Calu3 (cell line): Measurements from ENCODE around the gene TTC33. TPM values are rescaled to one million over a fixed set of nuclear protein-coding genes. Genes with fewer than 3 reads are reported as not detected.

Experiments
- BruUV-seq: library from RNA; stranded (reverse); fragments of 400-500 nt; replicated peaks from 2 replicates; lab custom pipeline; 2021; lab: Mats Ljungman, UMichigan
- CTCF ChIA-PET: fragments of 300-600 bp; sonication (Branson Sonifier 250); formaldehyde crosslinking; loops from one replicate; lab custom pipeline; 2022; ENCODE audit warnings: antibody characterized with exemption; lab: Charles Lee
- DNase-seq: peaks from one replicate; pipeline ENCODE4 v3.0.0; 2022
- H3K27ac Mint-ChIP-seq: one replicate; pipeline ENCODE4 v1.8.0; 2022; ENCODE audit warnings: mixed read lengths; ENCODE audit not compliant: unreplicated experiment
- H3K27me3 Mint-ChIP-seq: one replicate; pipeline ENCODE4 v1.8.0; 2022; ENCODE audit warnings: mixed read lengths; ENCODE audit not compliant: unreplicated experiment
- H3K36me3 Mint-ChIP-seq: one replicate; pipeline ENCODE4 v1.8.0; 2022; ENCODE audit warnings: mild to moderate bottlenecking, moderate library complexity, mixed read lengths; ENCODE audit not compliant: insufficient read depth, unreplicated experiment
- H3K4me1 Mint-ChIP-seq: one replicate; pipeline ENCODE4 v1.8.0; 2022; ENCODE audit warnings: mild to moderate bottlenecking, low read depth, mixed read lengths; ENCODE audit not compliant: unreplicated experiment
- H3K4me3 Mint-ChIP-seq: one replicate; pipeline ENCODE4 v1.8.0; 2022; ENCODE audit warnings: mild to moderate bottlenecking, low read depth, moderate library complexity, mixed read lengths; ENCODE audit not compliant: unreplicated experiment
- H3K9me3 Mint-ChIP-seq: one replicate; pipeline ENCODE4 v1.8.0; 2022; ENCODE audit warnings: low read depth, mixed read lengths; ENCODE audit not compliant: unreplicated experiment
- CTCF ChIP-seq: fragments of 200-600 bp; IDR thresholded peaks from one replicate; pipeline ENCODE4 v1.8.0; 2022; ENCODE audit warnings: antibody characterized with exemption; ENCODE audit not compliant: unreplicated experiment
- intact Hi-C: fragments of 100-400 bp; cut with micrococcal nuclease; formaldehyde crosslinking; loops from one replicate; pipeline ENCODE4 v1.10.0; 2022; ENCODE audit not compliant: unreplicated experiment
- total RNA-seq: library from RNA; stranded (reverse); gene quantifications from 2 replicates; pipeline ENCODE4 v1.2.3, GENCODE V29; 2022

The TTC33 gene
- total RNA-seq, 1 experiment from 2014 or later, result 11.3 TPM

GRCh38 chr5:40770764-40771163 is 15.0 kb upstream of the TTC33 start:
- H3K36me3 Mint-ChIP-seq, result peaks cover 23% of the 10 kb centered on the region
- CTCF ChIA-PET, result no interaction called here
- BruUV-seq, result no TSS peak

DNA sequence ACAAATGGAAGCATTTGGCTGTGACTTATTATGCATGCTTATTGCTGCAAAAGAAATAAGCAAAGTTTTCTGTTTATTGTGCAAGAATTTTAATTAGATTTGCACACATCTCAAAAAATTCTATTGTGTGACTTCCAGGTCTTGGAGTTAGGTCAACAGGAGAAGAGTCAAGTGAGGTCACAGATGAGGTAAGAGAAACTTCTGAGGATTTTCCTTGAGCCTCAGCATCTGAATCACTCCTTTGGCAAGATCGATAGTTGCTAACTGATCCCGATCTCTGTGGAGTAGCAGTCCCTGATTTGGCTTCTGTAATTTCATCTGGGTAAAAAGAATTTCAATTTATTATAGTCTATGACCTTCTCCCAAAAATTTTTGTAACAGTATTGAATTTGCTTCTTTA is 6.9 kb upstream of the TTC33 start:
- Mint-ChIP-seq H3K27ac (no peak overlapping the region), H3K36me3 (peaks cover 34% of the 10 kb centered on the region), H3K4me1 (no peaks in the 10 kb centered on the region), H3K9me3 (no peaks in the 10 kb centered on the region), H3K4me3 (no peak overlapping the region), H3K27me3 (no peaks in the 10 kb centered on the region)
- intact Hi-C loops, result no loop called here
- no TSS peak for BruUV-seq
- CTCF ChIA-PET, result no interaction called here
- no peak for DNase-seq
- TF ChIP-seq CTCF, result no peak

More at GRCh38 chr5:40770764-40771163, 15.0 kb upstream of the TTC33 start:
- TF ChIP-seq CTCF, result no peak
- Mint-ChIP-seq H3K4me3 (no peak overlapping the region), H3K4me1 (peaks cover 7% of the 10 kb centered on the region), H3K9me3 (no peaks in the 10 kb centered on the region), H3K27me3 (no peaks in the 10 kb centered on the region), H3K27ac (no peak overlapping the region)
- intact Hi-C loops, result no loop called here
- no peak for DNase-seq

DNA sequence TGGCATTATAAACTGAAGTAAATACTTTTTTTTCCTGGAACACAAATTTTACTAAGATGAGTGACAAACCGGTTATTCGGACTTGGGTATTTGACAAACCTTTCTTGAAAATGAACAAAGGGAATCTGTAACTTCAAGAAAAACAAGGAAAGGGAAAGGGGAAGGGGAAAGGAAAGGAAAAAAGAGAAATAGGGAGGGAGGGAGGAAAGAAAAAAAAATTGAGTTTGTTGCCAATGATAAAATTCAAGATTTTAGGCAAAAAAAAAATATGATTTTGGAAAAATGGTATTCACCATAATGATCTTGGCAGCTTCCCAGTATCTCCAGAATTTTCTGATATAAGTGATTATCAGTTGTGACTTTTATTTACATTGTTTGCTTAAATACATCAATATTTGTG is 1.6 kb upstream of the TTC33 start:
- Mint-ChIP-seq H3K4me3 (no peak overlapping the region), H3K36me3 (peaks cover 10% of the 10 kb centered on the region), H3K9me3 (no peaks in the 10 kb centered on the region), H3K27ac (no peak overlapping the region), H3K27me3 (no peaks in the 10 kb centered on the region), H3K4me1 (no peaks in the 10 kb centered on the region)
- intact Hi-C loops, result loop anchor here (10.0 kb wide), 1 partner anchor 427 kb away; no protein-coding TSS in a partner anchor
- TF ChIP-seq CTCF, result no peak
- CTCF ChIA-PET, result no interaction called here
- DNase-seq, result no peak
- no TSS peak for BruUV-seq

DNA sequence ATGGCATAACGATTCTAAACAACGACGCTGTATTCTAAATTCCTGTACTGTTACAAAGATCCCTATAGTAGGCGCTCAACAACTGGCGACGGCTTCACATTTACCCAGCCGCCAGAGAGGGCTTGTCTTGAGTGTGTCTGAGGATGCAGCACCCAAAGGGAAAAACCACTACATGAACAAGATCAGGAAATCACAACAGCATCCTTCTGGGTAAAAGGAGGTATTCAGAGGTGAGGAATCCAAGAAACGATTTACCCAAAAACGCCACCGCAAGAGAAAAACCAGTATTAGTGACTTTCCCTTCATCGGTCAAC is 711 bp downstream of the TTC33 start:
- no peaks in the 10 kb centered on the region for H3K4me1 Mint-ChIP-seq
- BruUV-seq, result no TSS peak
- peak; percentile 54 for TF ChIP-seq CTCF
- CTCF ChIA-PET, result interaction anchor here (0.8 kb wide), 1 partner anchor 44 kb away, joined by 3 read pairs; the partner anchor contains the start of gene PRKAA1
- H3K36me3 Mint-ChIP-seq, result no peaks in the 10 kb centered on the region
- no peak overlapping the region for H3K27ac Mint-ChIP-seq
- peak; percentile 64 for DNase-seq
- intact Hi-C loops, result loop anchor here (1.0 to 10.0 kb wide), 4 partner anchors 42 to 430 kb away; no protein-coding TSS in a partner anchor
- no peak overlapping the region for H3K4me3 Mint-ChIP-seq
- H3K27me3 Mint-ChIP-seq, result no peaks in the 10 kb centered on the region
- no peaks in the 10 kb centered on the region for H3K9me3 Mint-ChIP-seq
